Sigmoid colon (tissue), 7 donors: ENCODE results near the gene LHX1. TPM values are rescaled to one million over a fixed set of nuclear protein-coding genes. Genes with fewer than 3 reads are reported as not detected.

Experiments used
- DNase-seq: peaks from one replicate; pipeline ENCODE4 v3.0.0-alpha.2; 2019
- H3K27ac ChIP-seq, 4 donors: fragments of 200-600 bp; sonication (generic); one replicate each; pipeline ENCODE4 v1.5.1; 2016 to 2019; ENCODE audit warnings: mild to moderate bottlenecking in 1 of 4
- H3K27me3 ChIP-seq, 3 donors: fragments of 200-600 bp; sonication (generic); one replicate each; pipeline ENCODE4 v1.5.1; 2019; ENCODE audit warnings: mild to moderate bottlenecking in 1 of 3
- H3K36me3 ChIP-seq, 4 donors: fragments of 200-600 bp; sonication (generic); one replicate each; pipeline ENCODE4 v1.5.1; 2016 to 2019
- H3K4me1 ChIP-seq, 4 donors: fragments of 200-600 bp; sonication (generic); one replicate each; pipeline ENCODE4 v1.5.1; 2017 to 2019
- H3K4me3 ChIP-seq, 4 donors: fragments of 200-600 bp; sonication (generic); one replicate each; pipeline ENCODE4 v1.5.1; 2017 to 2019; ENCODE audit warnings: mild to moderate bottlenecking in 2 of 4, moderate library complexity in 1 of 4
- H3K9me3 ChIP-seq, 4 donors: fragments of 200-600 bp in 3 of 4; sonication (generic) in 3 of 4; one replicate each; pipeline versions ENCODE4 v1.5.1 to v1.6.1; 2013 to 2019
- EP300 ChIP-seq, 4 donors: sonication (generic); formaldehyde crosslinking; IDR thresholded peaks; one replicate each; pipeline ENCODE4 v1.6.1; 2017; ENCODE audit warnings: antibody characterized with exemption in 4 of 4
- POLR2A ChIP-seq, 2 donors: fragments of 450-650 bp; IDR thresholded peaks; one replicate each; pipeline ENCODE4 v1.6.1; 2016; ENCODE audit warnings: antibody characterized with exemption in 2 of 2, mild to moderate bottlenecking in 2 of 2, moderate library complexity in 2 of 2
- POLR2AphosphoS5 ChIP-seq, 4 donors: sonication (generic); formaldehyde crosslinking; IDR thresholded peaks; one replicate each; pipeline ENCODE4 v1.6.1; 2017; ENCODE audit warnings: antibody characterized with exemption in 4 of 4
- WGBS, 2 donors: extraction: QIAGEN DNeasy Blood & Tissue Kit; methylation state at CpG; one replicate each; pipeline ENCODE4 v1.1.7; 2013; 5-methylcytosine and 5-hydroxymethylcytosine counted together
- intact Hi-C: fragments of 100-400 bp; cut with DNase I; formaldehyde crosslinking; loops from one replicate; pipeline ENCODE4 v1.15.1; 2023
- polyA plus RNA-seq, 3 donors: library from polyadenylated mRNA; stranded (reverse); fragments of 200-250 nt; gene quantifications; one replicate each; pipeline ENCODE4 v1.2.3, GENCODE V29; 2013
- total RNA-seq, 4 donors: library from RNA; depleted of rRNA; stranded (reverse); fragments of >200 nt; gene quantifications; one replicate each; pipeline ENCODE4 v1.1.0, GENCODE V29; 2016
- TF ChIP-seq, protein P1 (sequence below), 4 experiments: fragments of 450-650 bp in 3 of 4; fragments of 200-600 bp in 1 of 4; IDR thresholded peaks; one replicate each; pipeline ENCODE4 v1.5.1; 2016 to 2019; ENCODE audit warnings: antibody characterized with exemption in 4 of 4, mild to moderate bottlenecking in 3 of 4, moderate library complexity in 2 of 4
- donor health status: healthy with polysubstance abuse.
- donor health status: Bipolar disorder and iron deficiency.
- donor health status: healthy.

LHX1 gene
- total and polyA plus RNA-seq, 7 donors: not detected

DNA sequence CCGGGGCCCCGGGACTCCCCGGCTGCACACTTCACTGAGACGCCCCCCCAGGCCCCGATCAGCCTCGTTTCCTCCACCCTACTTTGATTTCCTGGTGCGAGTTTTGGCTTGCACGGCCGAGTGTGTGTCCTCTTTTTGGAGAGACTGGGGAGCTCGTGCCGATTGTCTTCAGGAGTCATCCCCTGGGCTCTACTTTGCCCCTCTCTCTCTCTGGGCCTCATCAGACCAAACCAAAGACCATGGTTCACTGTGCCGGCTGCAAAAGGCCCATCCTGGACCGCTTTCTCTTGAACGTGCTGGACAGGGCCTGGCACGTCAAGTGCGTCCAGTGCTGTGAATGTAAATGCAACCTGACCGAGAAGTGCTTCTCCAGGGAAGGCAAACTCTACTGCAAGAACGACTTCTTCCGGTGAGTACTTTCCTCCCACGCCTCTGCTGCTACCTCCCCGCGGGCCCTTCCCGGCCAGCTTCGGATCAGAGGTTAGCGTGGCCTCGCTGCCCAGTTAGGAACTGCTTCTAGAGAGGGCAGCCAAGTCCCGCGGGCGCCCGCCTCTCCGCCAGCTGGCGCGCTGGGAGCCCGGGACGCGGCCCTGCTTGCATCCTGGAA is 787 bp downstream of the LHX1 start:
- intact Hi-C loops: no loop called here
- Histone ChIP-seq H3K36me3 (no peaks in the 10 kb centered on the region), H3K4me1 (peaks cover 0 to 79% (median 70%) of the 10 kb centered on the region in 4 donors), H3K9me3 (no peaks in the 10 kb centered on the region), H3K4me3 (no peak overlapping the region), H3K27me3 (peaks cover 98 to 100% (median 100%) of the 10 kb centered on the region in 3 donors), H3K27ac (no peak overlapping the region)
- WGBS, 2 donors: 1 to 3% methylated on average over 36 of the region's 36 CpGs
- no peak for TF ChIP-seq POLR2AphosphoS5 (IDR thresholded peaks at IDR 0.05)
- no peak for TF ChIP-seq EP300 (IDR thresholded peaks at IDR 0.05)
- no peak for TF ChIP-seq POLR2A (IDR thresholded peaks at IDR 0.05)
- TF ChIP-seq, protein P1, sequence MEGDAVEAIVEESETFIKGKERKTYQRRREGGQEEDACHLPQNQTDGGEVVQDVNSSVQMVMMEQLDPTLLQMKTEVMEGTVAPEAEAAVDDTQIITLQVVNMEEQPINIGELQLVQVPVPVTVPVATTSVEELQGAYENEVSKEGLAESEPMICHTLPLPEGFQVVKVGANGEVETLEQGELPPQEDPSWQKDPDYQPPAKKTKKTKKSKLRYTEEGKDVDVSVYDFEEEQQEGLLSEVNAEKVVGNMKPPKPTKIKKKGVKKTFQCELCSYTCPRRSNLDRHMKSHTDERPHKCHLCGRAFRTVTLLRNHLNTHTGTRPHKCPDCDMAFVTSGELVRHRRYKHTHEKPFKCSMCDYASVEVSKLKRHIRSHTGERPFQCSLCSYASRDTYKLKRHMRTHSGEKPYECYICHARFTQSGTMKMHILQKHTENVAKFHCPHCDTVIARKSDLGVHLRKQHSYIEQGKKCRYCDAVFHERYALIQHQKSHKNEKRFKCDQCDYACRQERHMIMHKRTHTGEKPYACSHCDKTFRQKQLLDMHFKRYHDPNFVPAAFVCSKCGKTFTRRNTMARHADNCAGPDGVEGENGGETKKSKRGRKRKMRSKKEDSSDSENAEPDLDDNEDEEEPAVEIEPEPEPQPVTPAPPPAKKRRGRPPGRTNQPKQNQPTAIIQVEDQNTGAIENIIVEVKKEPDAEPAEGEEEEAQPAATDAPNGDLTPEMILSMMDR (IDR thresholded peaks at IDR 0.05): no peak
- DNase-seq: no peak

DNA sequence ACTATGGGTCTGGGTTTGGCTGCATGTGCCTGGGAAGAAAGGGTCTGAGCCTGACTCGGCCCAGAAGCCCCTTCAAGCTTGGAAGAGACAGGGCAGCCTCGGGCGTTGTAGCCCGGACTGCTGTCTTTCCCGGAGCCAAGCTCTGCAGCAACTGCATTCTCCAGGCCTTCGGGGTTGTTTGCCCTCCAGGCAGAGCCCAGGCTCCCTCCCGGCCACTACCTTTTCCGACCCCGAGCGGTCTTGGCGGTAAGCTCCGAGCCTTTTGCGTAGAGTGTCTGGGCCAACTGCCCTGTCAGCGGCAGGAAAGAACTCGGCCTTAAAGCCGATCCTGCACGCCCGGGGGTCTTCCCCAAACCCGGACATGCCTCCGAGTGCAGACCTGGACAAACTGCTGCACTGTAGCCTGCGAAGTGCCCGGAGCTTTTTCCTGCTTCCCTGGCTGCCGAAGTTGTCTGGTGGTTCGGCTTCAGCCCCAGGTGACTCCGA is 1.3 kb downstream of the LHX1 start:
- H3K4me3 ChIP-seq: no peak overlapping the region
- H3K27me3 ChIP-seq: peaks cover 98 to 100% (median 100%) of the 10 kb centered on the region in 3 donors
- H3K36me3 ChIP-seq: no peaks in the 10 kb centered on the region
- WGBS, 2 donors: 3% methylated on average over 25 of the region's 25 CpGs
- no peaks in the 10 kb centered on the region for H3K9me3 ChIP-seq
- no peak overlapping the region for H3K27ac ChIP-seq
- intact Hi-C loops: no loop called here
- DNase-seq: no peak
- TF ChIP-seq, protein P1 (IDR thresholded peaks at IDR 0.05): no peak
- TF ChIP-seq EP300 (IDR thresholded peaks at IDR 0.05) (no peak), POLR2AphosphoS5 (IDR thresholded peaks at IDR 0.05) (no peak), POLR2A (IDR thresholded peaks at IDR 0.05) (no peak)
- H3K4me1 ChIP-seq: peaks cover 0 to 78% (median 65%) of the 10 kb centered on the region in 4 donors

DNA sequence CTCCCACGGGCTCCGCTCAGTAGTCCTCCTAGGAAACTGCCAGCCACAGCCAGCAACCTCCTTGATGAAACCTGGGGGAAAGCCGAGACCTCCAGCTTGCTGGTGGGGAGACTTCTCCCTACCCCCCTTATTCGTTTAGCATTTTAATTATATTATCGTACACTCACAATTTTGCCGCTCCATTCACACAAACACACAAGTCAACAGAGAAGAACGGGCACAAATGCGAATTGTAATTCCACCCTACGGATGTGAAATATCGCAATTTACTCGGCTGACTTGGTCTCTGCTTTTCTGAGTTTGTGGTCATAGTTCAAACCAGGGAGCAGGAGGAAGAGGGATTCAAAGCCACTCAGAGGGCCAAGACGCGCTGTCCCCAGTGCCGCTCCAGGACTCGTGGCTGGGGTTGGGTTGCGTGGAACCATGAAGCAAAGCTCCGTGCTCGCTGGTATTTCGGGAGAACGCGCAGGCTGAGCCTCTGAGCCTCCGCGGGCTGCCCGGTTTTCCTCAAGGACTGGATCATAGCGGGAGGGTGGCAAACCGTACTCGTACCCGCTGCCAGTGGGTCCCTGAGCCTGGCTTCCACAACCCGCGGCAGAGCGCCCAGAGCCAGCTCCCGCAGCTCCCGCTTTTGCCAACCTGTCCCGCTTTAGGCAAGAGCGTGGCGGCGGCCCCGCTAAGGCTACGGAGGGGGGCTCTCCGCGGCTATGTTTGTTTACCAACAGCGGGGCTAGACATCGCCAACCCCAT is 2.0 kb downstream of the LHX1 start:
- WGBS, 2 donors: 7 to 10% methylated on average over 43 of the region's 43 CpGs
- H3K27ac ChIP-seq: no peak overlapping the region
- TF ChIP-seq EP300 (IDR thresholded peaks at IDR 0.05): no peak
- peak in 1 of 4 donors; percentile 16 for TF ChIP-seq POLR2AphosphoS5 (IDR thresholded peaks at IDR 0.05)
- no peak overlapping the region for H3K4me3 ChIP-seq
- peaks cover 97 to 100% (median 100%) of the 10 kb centered on the region in 3 donors for H3K27me3 ChIP-seq
- peaks cover 0 to 71% (median 59%) of the 10 kb centered on the region in 4 donors for H3K4me1 ChIP-seq
- intact Hi-C loops: no loop called here
- DNase-seq: no peak
- H3K9me3 ChIP-seq: no peaks in the 10 kb centered on the region
- H3K36me3 ChIP-seq: no peaks in the 10 kb centered on the region

DNA sequence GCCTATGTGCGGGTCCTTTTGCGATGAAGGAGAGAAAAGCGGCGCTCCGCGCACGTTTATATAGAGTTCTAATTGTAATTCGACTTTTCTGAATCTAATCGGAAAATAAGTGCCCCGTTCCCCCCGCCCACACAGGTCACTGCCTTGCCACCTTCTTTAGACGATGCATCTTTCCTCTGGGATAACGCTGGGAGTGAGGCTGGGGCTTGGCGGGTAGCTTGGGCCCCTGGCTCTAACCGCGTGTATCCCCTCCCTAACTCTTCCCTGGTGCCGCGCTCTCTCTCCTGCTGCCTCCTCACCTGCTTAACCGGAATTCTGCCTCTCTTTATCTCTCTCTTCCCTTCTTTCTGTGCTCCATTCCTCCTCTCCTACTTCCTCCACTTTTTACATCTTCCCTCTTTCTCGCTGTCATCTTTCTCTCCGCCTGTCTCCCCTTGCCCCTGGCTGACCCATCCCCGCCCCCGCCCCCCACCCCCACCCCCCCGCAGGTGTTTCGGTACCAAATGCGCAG is 2.6 kb downstream of the LHX1 start:
- intact Hi-C loops: no loop called here
- WGBS, 2 donors: 5 to 8% methylated on average over 26 of the region's 26 CpGs
- Histone ChIP-seq H3K27me3 (peaks cover 97 to 100% (median 100%) of the 10 kb centered on the region in 3 donors), H3K9me3 (no peaks in the 10 kb centered on the region), H3K4me3 (no peak overlapping the region), H3K4me1 (peaks cover 0 to 65% (median 53%) of the 10 kb centered on the region in 4 donors), H3K36me3 (no peaks in the 10 kb centered on the region), H3K27ac (no peak overlapping the region)
- TF ChIP-seq, protein P1 (IDR thresholded peaks at IDR 0.05): no peak
- TF ChIP-seq POLR2A (IDR thresholded peaks at IDR 0.05): no peak
- TF ChIP-seq EP300 (IDR thresholded peaks at IDR 0.05): no peak
- no peak for TF ChIP-seq POLR2AphosphoS5 (IDR thresholded peaks at IDR 0.05)
- DNase-seq: no peak
